H9 (cell line): Measurements from ENCODE around the gene SIRT6. TPM values are rescaled to one million over a fixed set of nuclear protein-coding genes. Genes with fewer than 3 reads are reported as not detected.
A peak's percentile ranks its signal among the peaks of the same experiment; 100 is the strongest.

ENCODE experiments used
- DNase-seq: peaks from one replicate; pipeline ENCODE4 v3.0.0-alpha.2; 2017
- H2AFZ ChIP-seq: one replicate; pipeline ENCODE4 v1.6.1; 2013; ENCODE audit warnings: mild to moderate bottlenecking, low read length, control low read depth, moderate library complexity
- H2AK5ac ChIP-seq: 2 replicates; pipeline ENCODE4 v1.6.1; 2013; ENCODE audit warnings: low read length, control low read depth, mixed read lengths; ENCODE audit not compliant: insufficient read length
- H2BK120ac ChIP-seq: one replicate; pipeline ENCODE4 v1.6.1; 2013; ENCODE audit warnings: low read depth, mild to moderate bottlenecking, low read length, control low read depth, inconsistent platforms; ENCODE audit not compliant: poor library complexity, severe bottlenecking
- H2BK12ac ChIP-seq: 2 replicates; pipeline ENCODE4 v1.6.1; 2013; ENCODE audit warnings: low read length, control low read depth, mixed read lengths, low read depth; ENCODE audit not compliant: insufficient read length
- H2BK15ac ChIP-seq: 2 replicates; pipeline ENCODE4 v1.6.1; 2013; ENCODE audit warnings: low read depth, low read length, control low read depth
- H2BK20ac ChIP-seq: one replicate; pipeline ENCODE4 v1.6.1; 2013; ENCODE audit warnings: low read depth, mild to moderate bottlenecking, low read length, control low read depth, inconsistent platforms; ENCODE audit not compliant: poor library complexity, severe bottlenecking
- H2BK5ac ChIP-seq: 2 replicates; pipeline ENCODE4 v1.6.1; 2013; ENCODE audit warnings: low read length, control low read depth, mixed read lengths; ENCODE audit not compliant: insufficient read length
- H3K14ac ChIP-seq: 2 replicates; pipeline ENCODE4 v1.6.1; 2013; ENCODE audit warnings: low read length, control low read depth; ENCODE audit not compliant: insufficient read depth
- H3K18ac ChIP-seq: 2 replicates; pipeline ENCODE4 v1.6.1; 2013; ENCODE audit warnings: low read depth, mild to moderate bottlenecking, mixed read lengths, low read length, control low read depth; ENCODE audit not compliant: insufficient read length
- H3K23ac ChIP-seq: 2 replicates; pipeline ENCODE4 v1.6.1; 2013; ENCODE audit warnings: low read length, control low read depth, mixed read lengths, low read depth; ENCODE audit not compliant: insufficient read length
- H3K23me2 ChIP-seq: 2 replicates; pipeline ENCODE4 v1.6.1; 2013; ENCODE audit warnings: low read depth, mild to moderate bottlenecking, mixed read lengths, low read length, control low read depth; ENCODE audit not compliant: insufficient read length, poor library complexity, severe bottlenecking
- H3K27ac ChIP-seq: 2 replicates; pipeline ENCODE4 v1.5.1; 2013; ENCODE audit warnings: low read length, control low read depth, mixed read lengths, low read depth; ENCODE audit not compliant: insufficient read length
- H3K27me3 ChIP-seq: 2 replicates; pipeline ENCODE4 v1.6.1; 2013; ENCODE audit warnings: low read length, control low read depth, inconsistent platforms; ENCODE audit not compliant: insufficient read depth
- H3K4ac ChIP-seq: 2 replicates; pipeline ENCODE4 v1.6.1; 2013; ENCODE audit warnings: low read depth, mild to moderate bottlenecking, control low read depth, inconsistent platforms, low read length, moderate library complexity
- H3K4me1 ChIP-seq: 2 replicates; pipeline ENCODE4 v1.6.1; 2013; ENCODE audit warnings: low read length, control low read depth, inconsistent platforms; ENCODE audit not compliant: insufficient read depth
- H3K4me2 ChIP-seq: 2 replicates; pipeline ENCODE4 v1.6.1; 2013; ENCODE audit warnings: low read length, control low read depth, mixed read lengths; ENCODE audit not compliant: insufficient read length, insufficient read depth
- H3K56ac ChIP-seq: 2 replicates; pipeline ENCODE4 v1.6.1; 2013; ENCODE audit warnings: low read depth, mild to moderate bottlenecking, mixed read lengths, low read length, control low read depth; ENCODE audit not compliant: insufficient read length
- H3K79me1 ChIP-seq: 2 replicates; pipeline ENCODE4 v1.6.1; 2013; ENCODE audit warnings: low read depth, mild to moderate bottlenecking, moderate library complexity, low read length, control low read depth, inconsistent platforms; ENCODE audit not compliant: insufficient read depth, poor library complexity, severe bottlenecking
- H3K79me2 ChIP-seq: 2 replicates; pipeline ENCODE4 v1.6.1; 2013; ENCODE audit warnings: low read length, control low read depth, inconsistent platforms; ENCODE audit not compliant: insufficient read depth
- H3K9ac ChIP-seq: 2 replicates; pipeline ENCODE4 v1.6.1; 2013; ENCODE audit warnings: low read length, control low read depth, mixed read lengths; ENCODE audit not compliant: insufficient read length; ENCODE audit errors: extremely low read depth
- H3K9me3 ChIP-seq: one replicate; pipeline ENCODE4 v1.6.1; 2013; ENCODE audit warnings: low read depth, low read length, inconsistent platforms; ENCODE audit not compliant: control insufficient read depth
- H3T11ph ChIP-seq: one replicate; pipeline ENCODE4 v1.6.1; 2013; ENCODE audit warnings: mild to moderate bottlenecking, low read length, control low read depth, inconsistent platforms
- H4K20me1 ChIP-seq: one replicate; pipeline ENCODE4 v1.6.1; 2013; ENCODE audit not compliant: control insufficient read depth, insufficient read length, insufficient read depth
- H4K5ac ChIP-seq: 2 replicates; pipeline ENCODE4 v1.6.1; 2013; ENCODE audit warnings: low read depth, mild to moderate bottlenecking, mixed read lengths, low read length, control low read depth; ENCODE audit not compliant: insufficient read length
- H4K8ac ChIP-seq: replicated peaks from 2 replicates; pipeline ENCODE4 v1.6.1; 2013; ENCODE audit warnings: low read length, control low read depth, mixed read lengths, low read depth; ENCODE audit not compliant: insufficient read length
- H4K91ac ChIP-seq: 2 replicates; pipeline ENCODE4 v1.6.1; 2013; ENCODE audit warnings: low read depth, mild to moderate bottlenecking, moderate library complexity, mixed read lengths, low read length, control low read depth; ENCODE audit not compliant: insufficient read length
- H3K27ac Mint-ChIP-seq, 3 experiments: 2 replicates in 2 of 3; 3 replicates in 1 of 3; pipeline ENCODE4 v1.8.0; 2020 to 2021; ENCODE audit warnings: mixed read lengths in 3 of 3, mild to moderate bottlenecking in 1 of 3, moderate library complexity in 1 of 3
- H3K27me3 Mint-ChIP-seq: 2 replicates; pipeline ENCODE4 v1.8.0; 2021; ENCODE audit warnings: low read depth, mild to moderate bottlenecking, moderate library complexity, mixed read lengths
- H3K36me3 Mint-ChIP-seq, 3 experiments: 2 replicates in 2 of 3; 3 replicates in 1 of 3; pipeline ENCODE4 v1.8.0; 2020 to 2021; ENCODE audit warnings: low read depth in 3 of 3, mixed read lengths in 3 of 3; ENCODE audit not compliant: insufficient read depth in 1 of 3
- H3K4me1 Mint-ChIP-seq, 2 experiments: 2 replicates each; pipeline ENCODE4 v1.8.0; 2020; ENCODE audit warnings: mixed read lengths in 2 of 2
- H3K4me3 Mint-ChIP-seq, 2 experiments: 2 replicates in 1 of 2; 3 replicates in 1 of 2; pipeline ENCODE4 v1.8.0; 2020 to 2021; ENCODE audit warnings: mild to moderate bottlenecking in 2 of 2, mixed read lengths in 2 of 2, moderate library complexity in 1 of 2
- H3K9me3 Mint-ChIP-seq, 2 experiments: 2 replicates in 1 of 2; 3 replicates in 1 of 2; pipeline ENCODE4 v1.8.0; 2020; ENCODE audit warnings: mild to moderate bottlenecking in 2 of 2, mixed read lengths in 2 of 2, moderate library complexity in 1 of 2
- WGBS: extraction: QIAGEN DNeasy Blood & Tissue Kit; methylation state at CpG from one replicate; pipeline ENCODE4 v1.1.7; 2013; ENCODE audit warnings: missing lambda C conversion rate, low lambda C conversion rate, mixed read lengths; ENCODE audit not compliant: insufficient read length; ENCODE audit errors: extremely low coverage; 5-methylcytosine and 5-hydroxymethylcytosine counted together
- total RNA-seq: library from RNA; stranded (reverse); gene quantifications from 2 replicates; pipeline ENCODE4 v1.2.1, GENCODE V29; 2021
- TF ChIP-seq, protein P1 (sequence below): fragments of 200-600 bp; sonication (generic); conservative IDR thresholded peaks from 3 replicates; pipeline ENCODE4 v1.8.0; 2021; ENCODE audit warnings: antibody characterized with exemption, mild to moderate bottlenecking

Gene SIRT6
- total RNA-seq, 1 experiment from 2014 or later, result 24.9 TPM

DNA sequence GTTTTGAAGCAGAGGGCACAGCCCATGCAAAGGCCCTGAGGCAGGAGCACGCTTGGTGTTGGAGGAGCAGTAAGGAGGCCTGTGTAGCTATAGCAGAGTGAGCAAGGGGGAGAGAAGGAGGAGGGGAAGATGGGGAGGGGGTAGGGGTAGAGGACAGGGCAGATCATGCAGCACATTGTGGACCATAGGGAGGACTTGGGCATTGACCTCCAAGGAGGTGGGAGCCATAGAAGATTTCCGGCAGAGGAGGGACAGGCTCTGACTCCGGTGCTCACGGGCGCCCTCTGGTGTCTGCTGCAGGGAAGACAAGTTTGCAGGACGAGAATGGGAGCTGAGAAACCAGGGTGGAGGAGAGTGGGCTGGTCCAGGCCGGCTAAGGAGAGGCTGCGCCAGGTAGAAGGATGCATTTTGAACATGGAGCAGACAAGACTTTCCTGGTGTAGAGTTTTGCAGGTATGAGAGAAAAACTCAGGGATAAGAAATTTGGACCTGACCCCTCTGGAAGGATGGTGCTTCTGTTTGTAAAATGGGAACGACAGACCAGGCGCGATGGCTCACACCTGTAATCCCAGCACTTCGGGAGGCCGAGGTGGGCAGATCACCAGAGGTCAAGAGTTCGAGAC lies 42.6 kb downstream of the SIRT6 start:
- Mint-ChIP-seq H3K27me3 (peaks cover 18% of the 10 kb centered on the region), H3K4me1 (peaks cover 2 to 8% of the 10 kb centered on the region in 2 experiments; a peak in 3 of 4 replicates), H3K27ac (no peak overlapping the region; a peak in 1 of 7 replicates), H3K4me3 (no peak overlapping the region), H3K9me3 (no peaks in the 10 kb centered on the region), H3K36me3 (no peaks in the 10 kb centered on the region)
- H3K79me1 ChIP-seq, result no peaks in the 10 kb centered on the region
- no peak overlapping the region for H4K8ac ChIP-seq
- no peak overlapping the region for H2BK120ac ChIP-seq
- no peaks in the 10 kb centered on the region; the same call in 1 of the 2 replicates for H3K4me1 ChIP-seq
- no peaks in the 10 kb centered on the region for H3K79me2 ChIP-seq
- no peak overlapping the region for H3K23ac ChIP-seq
- H3K27ac ChIP-seq, result no peak overlapping the region
- H3K23me2 ChIP-seq, result no peaks in the 10 kb centered on the region
- H4K20me1 ChIP-seq, result no peaks in the 10 kb centered on the region
- no peak overlapping the region for H3K9ac ChIP-seq
- no peak overlapping the region for H3T11ph ChIP-seq
- H3K4ac ChIP-seq, result no peak overlapping the region
- H2BK20ac ChIP-seq, result no peak overlapping the region
- H3K9me3 ChIP-seq, result no peaks in the 10 kb centered on the region
- no peak overlapping the region for H2BK5ac ChIP-seq
- H2BK15ac ChIP-seq, result no peak overlapping the region
- no peak overlapping the region for H2AK5ac ChIP-seq
- DNase-seq, result peak; percentile 90
- no peak overlapping the region for H4K5ac ChIP-seq
- H3K27me3 ChIP-seq, result no peaks in the 10 kb centered on the region
- no peak overlapping the region for H2BK12ac ChIP-seq
- no peak overlapping the region for H2AFZ ChIP-seq
- no peak overlapping the region for H3K14ac ChIP-seq
- no peak overlapping the region for H3K4me2 ChIP-seq
- H3K56ac ChIP-seq, result no peak overlapping the region
- TF ChIP-seq, protein P1, sequence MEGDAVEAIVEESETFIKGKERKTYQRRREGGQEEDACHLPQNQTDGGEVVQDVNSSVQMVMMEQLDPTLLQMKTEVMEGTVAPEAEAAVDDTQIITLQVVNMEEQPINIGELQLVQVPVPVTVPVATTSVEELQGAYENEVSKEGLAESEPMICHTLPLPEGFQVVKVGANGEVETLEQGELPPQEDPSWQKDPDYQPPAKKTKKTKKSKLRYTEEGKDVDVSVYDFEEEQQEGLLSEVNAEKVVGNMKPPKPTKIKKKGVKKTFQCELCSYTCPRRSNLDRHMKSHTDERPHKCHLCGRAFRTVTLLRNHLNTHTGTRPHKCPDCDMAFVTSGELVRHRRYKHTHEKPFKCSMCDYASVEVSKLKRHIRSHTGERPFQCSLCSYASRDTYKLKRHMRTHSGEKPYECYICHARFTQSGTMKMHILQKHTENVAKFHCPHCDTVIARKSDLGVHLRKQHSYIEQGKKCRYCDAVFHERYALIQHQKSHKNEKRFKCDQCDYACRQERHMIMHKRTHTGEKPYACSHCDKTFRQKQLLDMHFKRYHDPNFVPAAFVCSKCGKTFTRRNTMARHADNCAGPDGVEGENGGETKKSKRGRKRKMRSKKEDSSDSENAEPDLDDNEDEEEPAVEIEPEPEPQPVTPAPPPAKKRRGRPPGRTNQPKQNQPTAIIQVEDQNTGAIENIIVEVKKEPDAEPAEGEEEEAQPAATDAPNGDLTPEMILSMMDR, result peak; percentile 82
- no peak overlapping the region for H4K91ac ChIP-seq
- no peak overlapping the region for H3K18ac ChIP-seq
- no CpG with 5 or more reads among the region's 14 CpGs for WGBS
